ENCODE data around the gene CERS6. TPM values are rescaled to one million over a fixed set of nuclear protein-coding genes. Genes with fewer than 3 reads are reported as not detected.

The CERS6 gene
- total RNA-seq, 1 donor from 2014 or later, result 17.7 TPM

GRCh38 chr2:168583710-168584521 is 127.8 kb downstream of the CERS6 start:
- Histone ChIP-seq H3K4me3 (ENCODE audit: low read depth, low read length) (no peak overlapping the region), H3K27me3 (ENCODE audit: control insufficient read depth, insufficient read depth, low read length) (no peaks in the 10 kb centered on the region), H3K36me3 (ENCODE audit: control insufficient read depth, insufficient read depth, low read length) (no peaks in the 10 kb centered on the region)
- TF ChIP-seq CTCF (IDR thresholded peaks at IDR 0.05; ENCODE audit: insufficient read depth, low read length, poor library complexity, severe bottlenecking), result no peak
- DNase-seq (ENCODE audit: low read depth), result no peak

DNA sequence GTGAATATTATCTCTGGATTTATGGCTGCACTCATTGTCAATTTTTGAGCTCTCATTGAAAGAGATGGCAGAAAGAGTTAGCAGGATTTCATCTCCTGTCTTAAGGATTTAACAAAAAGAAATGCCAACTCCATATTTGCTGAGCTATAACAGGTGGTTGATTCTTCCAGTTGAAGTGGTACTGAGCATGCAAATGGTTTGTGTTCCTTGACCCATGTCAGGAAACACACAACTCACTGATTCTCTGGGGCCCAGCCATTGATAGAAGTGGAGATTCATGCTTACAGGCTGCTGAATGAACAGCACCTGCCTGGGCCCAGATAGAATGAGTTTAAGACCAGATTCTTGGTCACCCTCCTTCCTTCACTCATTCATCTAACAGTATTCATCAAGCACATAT is 128.8 kb downstream of the CERS6 start:
- Histone ChIP-seq H3K4me3 (ENCODE audit: low read depth, low read length) (no peak overlapping the region), H3K36me3 (ENCODE audit: control insufficient read depth, insufficient read depth, low read length) (no peaks in the 10 kb centered on the region), H3K27me3 (ENCODE audit: control insufficient read depth, insufficient read depth, low read length) (no peaks in the 10 kb centered on the region)
- no peak for DNase-seq (ENCODE audit: low read depth)
- TF ChIP-seq CTCF (IDR thresholded peaks at IDR 0.05; ENCODE audit: insufficient read depth, low read length, poor library complexity, severe bottlenecking), result no peak

DNA sequence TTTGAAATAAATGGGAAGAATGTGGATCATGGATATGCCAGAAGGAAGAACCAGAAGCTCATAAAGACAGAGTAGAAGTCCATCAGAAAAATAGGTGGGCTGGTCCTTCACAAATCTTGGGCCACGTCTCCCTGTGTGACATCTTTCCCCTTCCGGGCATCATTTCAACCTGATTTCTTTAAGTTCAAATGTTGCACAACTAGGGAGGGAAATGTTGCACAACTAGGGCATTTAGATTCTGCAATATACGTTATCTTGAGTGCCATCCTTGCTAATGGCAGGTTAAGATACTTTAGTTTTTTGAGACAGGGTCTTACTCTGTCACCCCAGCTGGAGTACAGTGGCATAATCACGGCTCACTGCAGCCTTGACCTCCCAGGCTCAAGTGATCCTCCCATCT is 129.6 kb downstream of the CERS6 start:
- TF ChIP-seq CTCF (IDR thresholded peaks at IDR 0.05; ENCODE audit: insufficient read depth, low read length, poor library complexity, severe bottlenecking), result no peak
- no peak for DNase-seq (ENCODE audit: low read depth)
- Histone ChIP-seq H3K27me3 (ENCODE audit: control insufficient read depth, insufficient read depth, low read length) (no peaks in the 10 kb centered on the region), H3K36me3 (ENCODE audit: control insufficient read depth, insufficient read depth, low read length) (no peaks in the 10 kb centered on the region), H3K4me3 (ENCODE audit: low read depth, low read length) (no peak overlapping the region)

DNA sequence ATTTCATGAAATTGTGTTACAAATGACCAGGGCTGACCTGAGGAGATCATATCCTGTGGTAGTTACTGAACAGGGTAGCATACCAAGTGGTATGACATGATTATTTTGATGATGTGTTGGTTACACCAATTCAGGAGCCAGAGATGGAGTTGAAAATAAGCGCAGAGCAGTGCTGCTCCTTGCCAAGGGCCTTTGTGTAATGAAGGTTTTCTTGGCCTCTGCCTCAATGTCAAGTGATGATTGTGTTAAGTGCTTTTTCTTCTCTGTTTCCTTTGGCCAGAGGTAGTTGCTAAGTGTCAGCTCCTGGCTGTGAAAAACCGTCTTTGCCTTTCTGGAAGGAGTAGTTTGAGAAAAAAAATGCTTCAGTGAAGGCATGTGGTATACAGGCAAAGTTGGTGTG is 131.2 kb downstream of the CERS6 start:
- no peak for TF ChIP-seq CTCF (IDR thresholded peaks at IDR 0.05; ENCODE audit: insufficient read depth, low read length, poor library complexity, severe bottlenecking)
- no peak for DNase-seq (ENCODE audit: low read depth)
- no peak overlapping the region for H3K4me3 ChIP-seq (ENCODE audit: low read depth, low read length)
- H3K36me3 ChIP-seq (ENCODE audit: control insufficient read depth, insufficient read depth, low read length), result no peaks in the 10 kb centered on the region
- H3K27me3 ChIP-seq (ENCODE audit: control insufficient read depth, insufficient read depth, low read length), result no peaks in the 10 kb centered on the region

DNA sequence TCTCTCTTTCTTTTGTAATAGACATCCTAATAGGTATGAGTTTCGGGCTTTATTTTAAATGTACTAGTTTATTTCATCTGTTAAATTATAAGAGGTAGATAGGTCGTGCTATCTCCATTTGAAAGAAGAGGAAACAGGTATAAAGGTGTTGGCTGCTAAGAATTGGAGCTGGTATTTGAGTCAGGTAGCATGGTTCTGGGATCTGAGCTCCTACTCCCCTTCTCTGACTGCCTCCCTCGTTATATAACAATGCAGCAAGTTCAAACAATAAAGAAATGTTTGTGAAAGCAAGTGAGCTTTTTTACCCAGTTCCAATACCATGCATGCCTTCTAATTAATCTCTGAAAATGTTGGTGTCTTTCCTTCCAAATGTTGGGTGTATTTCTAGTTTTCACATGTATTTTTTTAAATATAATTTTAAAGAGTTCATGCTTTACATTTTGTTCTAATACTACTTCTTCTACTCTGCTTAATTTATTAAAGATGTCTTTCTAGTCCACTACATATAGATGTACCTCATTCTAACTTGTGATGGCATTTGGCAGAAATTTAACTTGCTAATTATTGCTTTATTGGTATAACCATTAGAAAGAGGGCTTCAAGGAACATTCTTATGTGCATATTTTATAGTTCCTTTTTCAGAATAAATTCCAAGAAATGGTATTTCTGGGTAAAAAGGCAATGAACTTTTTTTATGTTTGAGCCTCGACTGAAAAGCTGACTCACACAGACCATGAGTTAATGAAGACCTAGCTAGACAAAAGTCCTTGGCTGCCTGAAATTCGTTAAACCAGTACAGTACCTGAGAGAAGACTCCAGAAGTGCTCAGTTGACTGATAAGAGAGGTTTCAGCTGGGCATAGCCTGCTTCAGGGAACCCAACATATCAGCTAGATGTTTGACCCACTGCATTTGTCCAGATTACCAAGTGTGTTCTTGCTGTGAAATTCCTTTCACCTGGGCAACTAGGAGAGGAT is 133.5 kb downstream of the CERS6 start:
- no peak overlapping the region for H3K4me3 ChIP-seq (ENCODE audit: low read depth, low read length)
- H3K27me3 ChIP-seq (ENCODE audit: control insufficient read depth, insufficient read depth, low read length), result no peaks in the 10 kb centered on the region
- DNase-seq (ENCODE audit: low read depth), result no peak
- no peak for TF ChIP-seq CTCF (IDR thresholded peaks at IDR 0.05; ENCODE audit: insufficient read depth, low read length, poor library complexity, severe bottlenecking)
- H3K36me3 ChIP-seq (ENCODE audit: control insufficient read depth, insufficient read depth, low read length), result no peaks in the 10 kb centered on the region
